GM23248 (cell line): ENCODE results near the gene ANKS1B.

Experiments
- EZH2 ChIP-seq: fragments of 200-600 bp; sonication (generic); IDR thresholded peaks from 2 replicates; pipeline ENCODE4 v1.6.1; 2018; ENCODE audit warnings: antibody characterized with exemption, mild to moderate bottlenecking; ENCODE audit not compliant: insufficient read depth, poor library complexity, severe bottlenecking
- EZH2phosphoT487 ChIP-seq: fragments of 200-600 bp; sonication (generic); IDR thresholded peaks from 2 replicates; pipeline ENCODE4 v1.6.1; 2018; ENCODE audit warnings: antibody characterized with exemption, moderate library complexity, mild to moderate bottlenecking, low read depth; ENCODE audit not compliant: insufficient read depth

GRCh38 chr12:98980508-98980907 lies 1004.2 kb downstream of the ANKS1B start:
- TF ChIP-seq EZH2: no peak
- no peak for TF ChIP-seq EZH2phosphoT487
